Activated CD4-positive, CD25-positive, alpha-beta regulatory T cell treated with anti-CD3 and anti-CD28 coated beads, Interleukin-2, amount 50 U/mL, for 72 hours (primary cell): ENCODE measurements around the gene TP53I11.

ENCODE experiments used
- DNase-seq: peaks from one replicate; pipeline ENCODE4 v3.0.0; 2021

TP53I11 gene, protein sequence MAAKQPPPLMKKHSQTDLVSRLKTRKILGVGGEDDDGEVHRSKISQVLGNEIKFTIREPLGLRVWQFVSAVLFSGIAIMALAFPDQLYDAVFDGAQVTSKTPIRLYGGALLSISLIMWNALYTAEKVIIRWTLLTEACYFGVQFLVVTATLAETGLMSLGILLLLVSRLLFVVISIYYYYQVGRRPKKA

DNA sequence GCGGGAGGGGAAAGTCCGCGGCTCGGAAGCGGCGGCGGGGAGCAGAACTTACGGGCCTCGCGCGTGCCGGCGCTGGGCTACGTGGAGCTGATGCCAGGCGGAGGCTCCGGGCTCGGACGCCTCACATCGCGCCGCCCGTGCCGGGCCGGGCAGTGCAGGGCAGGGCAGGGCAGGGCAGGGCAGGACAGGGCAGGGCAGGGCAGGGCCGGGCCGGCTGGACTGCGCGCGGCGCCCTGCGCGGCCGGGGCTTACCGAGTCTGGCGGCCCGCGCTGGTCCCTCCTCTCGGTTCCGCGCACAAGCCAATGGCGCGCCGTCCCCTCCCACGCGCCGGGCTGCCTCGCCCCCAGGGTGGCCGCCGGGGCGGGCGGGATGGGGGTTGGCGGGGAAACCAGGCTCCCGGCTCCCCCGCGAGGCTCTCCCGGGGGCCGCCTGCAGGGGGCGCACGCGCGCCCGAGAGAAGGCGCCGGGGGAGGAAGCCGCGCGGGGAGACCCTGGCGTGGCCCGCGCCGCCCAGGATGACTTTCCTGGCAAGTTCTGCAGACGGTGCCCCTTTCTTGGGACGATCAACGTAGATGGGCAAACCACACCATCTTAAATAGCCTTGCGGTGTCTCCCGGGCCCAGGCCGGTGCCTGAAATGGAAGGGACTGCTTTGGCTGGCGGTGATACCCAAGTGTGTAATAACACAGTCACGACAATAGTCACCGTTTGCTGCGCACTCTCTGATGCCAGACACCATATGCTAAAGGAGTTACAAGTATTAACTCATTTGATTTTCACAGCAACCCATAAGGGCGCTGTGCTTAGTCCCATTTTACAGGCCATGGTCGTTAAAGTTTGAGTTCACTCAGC lies at the start of gene TP53I11:
Gene TP53I11 (minus strand): TSS at position 259 of the 852 bp plus-strand sequence. CDS start 12,548 bp downstream, outside the sequence.
- peak; percentile 73 for DNase-seq

DNA sequence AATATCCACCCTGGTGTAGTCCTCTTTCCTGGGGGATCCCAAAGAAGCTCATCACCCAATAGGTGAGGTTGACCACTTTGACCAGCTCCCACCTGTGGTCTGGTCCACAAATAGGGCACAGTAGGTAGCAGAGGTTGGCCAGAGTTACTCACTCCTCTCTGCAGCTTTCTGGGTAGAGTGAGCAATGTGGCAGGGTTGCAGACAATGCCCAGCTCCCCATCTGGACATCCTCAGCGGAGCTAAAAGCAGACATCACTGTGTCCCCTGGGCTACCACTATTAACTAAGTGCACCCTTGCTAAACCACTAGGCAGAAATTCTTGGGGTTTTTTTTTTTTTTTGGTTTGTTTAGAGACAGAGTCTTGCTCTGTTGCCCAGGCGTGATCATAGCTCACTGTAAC lies 48.4 kb upstream of the TP53I11 start:
- no peak for DNase-seq

DNA sequence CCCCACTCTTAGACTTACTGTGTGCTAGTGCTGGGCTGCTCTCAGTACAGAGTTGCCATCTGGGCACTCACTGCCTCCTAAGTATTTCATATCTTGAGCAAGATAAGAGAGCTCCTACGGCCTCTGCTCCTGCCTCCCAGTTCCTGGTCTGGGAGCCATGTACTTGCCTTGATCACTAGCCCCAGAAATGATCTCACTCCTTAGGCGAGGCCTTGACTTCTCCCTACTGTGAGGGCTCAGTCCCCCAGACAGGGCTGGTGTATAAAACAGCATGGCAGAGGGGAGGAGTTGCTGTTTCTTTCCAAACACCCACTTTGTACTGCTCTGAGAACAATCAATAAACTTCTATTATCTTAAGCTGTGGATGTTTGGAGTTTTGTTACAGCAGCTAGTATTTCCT lies 47.4 kb upstream of the TP53I11 start:
- DNase-seq: no peak

DNA sequence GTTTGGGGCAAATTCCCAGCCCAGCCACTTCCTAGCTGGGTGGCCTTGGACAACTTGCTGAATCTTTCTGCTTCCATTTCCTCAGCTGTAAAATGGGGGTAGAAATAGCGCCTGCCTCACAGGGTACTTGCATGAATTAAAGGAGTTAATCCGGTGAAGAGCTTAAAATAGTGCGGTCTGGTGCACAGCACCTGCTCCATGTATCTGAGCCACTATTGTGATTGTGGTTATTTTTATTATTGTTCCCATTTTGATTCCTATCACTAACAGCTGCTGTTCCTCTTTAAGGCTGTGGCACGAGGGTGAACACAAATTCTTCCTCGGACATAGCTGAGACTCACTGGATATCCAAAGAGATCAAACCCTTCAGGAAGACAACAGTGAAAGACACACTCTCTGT lies 46.9 kb upstream of the TP53I11 start:
- DNase-seq: no peak

DNA sequence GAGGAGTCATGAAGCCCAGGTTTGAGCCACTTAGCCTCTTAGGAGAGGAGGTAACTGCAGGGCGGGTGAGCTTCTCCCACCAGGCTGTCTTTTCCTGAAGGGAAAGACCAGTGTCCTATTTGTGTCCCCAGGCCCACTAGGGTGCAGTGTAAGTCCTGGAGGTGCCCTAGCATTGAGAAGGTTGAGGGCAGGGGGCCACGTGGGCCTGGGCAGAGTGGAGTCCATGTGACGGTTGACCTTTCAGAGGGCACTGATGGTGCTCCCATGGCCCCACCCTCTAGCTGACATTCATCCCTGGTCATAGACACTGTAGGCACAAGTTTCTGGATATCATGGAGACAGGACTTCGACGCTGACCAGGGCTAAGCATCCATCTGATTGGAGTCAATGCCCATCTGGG lies 44.1 kb upstream of the TP53I11 start:
- no peak for DNase-seq

DNA sequence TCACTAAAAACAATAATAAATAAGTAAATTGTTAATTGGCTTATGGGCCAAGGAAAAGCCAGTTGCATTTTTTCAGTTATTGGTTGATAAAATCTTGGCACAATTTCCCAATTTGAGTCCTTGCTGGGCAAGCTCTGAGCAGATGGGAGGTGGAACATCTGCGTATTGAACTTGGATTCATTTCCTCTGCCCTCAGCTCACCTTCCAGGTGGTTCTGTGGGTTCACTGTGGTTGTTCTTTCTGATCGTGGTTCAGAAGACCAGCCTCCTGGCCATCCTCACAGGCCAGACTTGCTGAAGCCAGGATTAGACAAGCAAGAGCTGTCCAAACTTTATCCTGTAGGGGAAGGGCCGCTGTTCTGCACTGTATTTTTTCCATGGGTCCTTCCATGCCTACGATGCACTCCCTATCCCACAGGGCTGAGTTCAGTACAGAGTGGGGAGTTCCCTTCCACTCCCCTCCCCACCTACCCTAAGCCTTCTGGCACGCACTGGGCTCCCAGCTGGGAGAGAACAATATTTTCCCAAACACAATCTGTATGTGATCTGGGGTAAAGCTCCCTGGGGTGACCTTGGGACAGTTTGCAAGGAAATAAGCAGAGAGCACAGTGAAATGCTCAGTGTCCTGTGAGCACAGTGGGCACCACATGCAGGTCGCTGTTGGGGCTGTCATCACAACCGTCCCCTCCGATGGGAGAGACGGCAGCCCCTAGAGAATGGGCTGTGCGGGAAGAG lies 43.5 kb upstream of the TP53I11 start:
- DNase-seq: no peak

DNA sequence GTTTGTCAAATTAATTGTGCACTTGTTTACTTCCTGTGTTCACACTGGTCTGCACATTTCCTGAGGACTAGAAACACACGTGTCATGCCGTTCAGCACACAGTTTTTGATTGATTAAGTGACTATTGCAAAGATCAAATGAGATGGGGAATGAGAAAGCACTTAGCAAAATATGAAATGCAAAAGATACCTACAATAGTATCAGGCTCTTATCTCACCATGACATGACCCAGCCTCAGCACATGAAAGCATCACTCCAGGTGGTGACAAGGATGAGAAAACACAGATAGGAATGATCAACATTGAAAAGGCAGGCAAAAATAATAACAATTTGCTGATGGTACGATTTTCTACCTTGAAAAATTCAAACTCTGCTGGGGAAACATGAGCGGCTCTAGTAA lies 42.1 kb upstream of the TP53I11 start:
- DNase-seq: no peak

DNA sequence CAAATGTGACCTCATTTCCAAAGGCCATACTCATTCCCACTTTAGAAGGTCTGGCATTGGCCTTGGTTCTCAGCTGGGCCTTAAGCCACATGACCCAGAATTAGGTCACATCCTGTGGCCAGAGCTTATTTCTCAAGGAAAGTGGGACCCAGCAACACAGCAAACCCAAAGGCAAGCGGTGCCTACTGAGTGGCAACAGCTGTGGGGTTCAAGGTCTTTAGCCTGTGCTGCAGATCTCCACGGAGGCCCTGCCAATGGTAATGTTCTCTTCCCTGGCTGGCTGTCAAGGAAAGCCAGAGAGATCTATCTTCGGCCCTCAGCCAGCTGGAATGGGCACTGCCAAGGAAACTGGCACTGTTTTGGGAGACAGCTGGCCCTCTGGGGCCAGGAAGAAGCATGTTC lies 41.5 kb upstream of the TP53I11 start:
- no peak for DNase-seq

DNA sequence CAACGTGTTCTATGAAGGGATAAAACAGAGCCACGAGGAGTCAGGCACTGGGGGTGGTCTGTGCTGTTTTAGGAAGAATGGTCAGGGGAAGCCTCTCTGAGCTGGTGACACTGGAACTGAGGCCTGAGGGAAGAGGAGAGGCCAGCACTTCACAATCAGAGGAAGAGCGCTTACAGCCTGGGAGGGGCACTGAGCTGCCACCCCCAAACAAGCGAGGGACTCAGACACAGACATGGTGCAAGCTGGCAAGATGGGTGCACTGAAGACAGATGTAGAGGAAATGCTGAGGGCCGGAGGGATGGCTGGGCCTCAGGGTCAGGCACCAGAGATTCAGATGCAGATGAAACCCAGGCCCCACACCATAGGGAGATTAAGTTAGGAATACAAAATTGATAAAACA lies 40.0 kb upstream of the TP53I11 start:
- DNase-seq: no peak

DNA sequence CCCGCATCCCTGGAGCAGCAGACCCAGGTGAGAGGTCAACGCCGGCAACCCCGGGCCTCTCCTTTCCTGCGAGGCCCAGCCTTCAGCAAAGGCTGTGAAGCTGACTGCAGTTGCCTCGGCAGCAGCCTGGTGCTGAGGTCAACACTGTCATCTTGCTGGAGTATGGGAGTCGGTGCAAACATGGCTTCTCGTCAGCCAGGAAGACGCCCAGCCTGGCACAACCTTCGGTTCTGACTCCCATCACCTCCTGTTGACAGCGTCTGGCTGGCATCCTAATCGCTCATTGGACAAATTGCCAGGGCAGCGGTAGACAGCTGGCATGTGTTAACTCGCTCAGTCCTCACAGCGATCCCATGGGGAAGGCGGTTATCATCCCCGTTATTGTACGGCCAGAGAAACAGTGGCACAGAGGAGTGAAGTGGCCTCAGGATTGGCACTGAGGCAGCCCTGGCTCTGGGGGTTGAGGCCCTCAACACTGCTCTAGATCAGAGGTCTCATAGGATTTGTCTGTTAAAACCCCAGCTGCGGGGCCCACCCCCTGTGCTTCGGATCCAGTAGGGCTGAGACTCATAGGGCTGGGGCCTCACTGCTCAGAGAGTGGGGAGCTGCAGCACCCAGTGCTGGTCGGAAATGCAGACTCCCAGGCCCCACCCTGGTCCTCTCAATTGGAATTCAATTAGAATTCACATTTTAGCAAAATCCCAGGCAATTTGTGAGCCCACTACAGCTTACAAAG lies 39.3 kb upstream of the TP53I11 start:
- no peak for DNase-seq

DNA sequence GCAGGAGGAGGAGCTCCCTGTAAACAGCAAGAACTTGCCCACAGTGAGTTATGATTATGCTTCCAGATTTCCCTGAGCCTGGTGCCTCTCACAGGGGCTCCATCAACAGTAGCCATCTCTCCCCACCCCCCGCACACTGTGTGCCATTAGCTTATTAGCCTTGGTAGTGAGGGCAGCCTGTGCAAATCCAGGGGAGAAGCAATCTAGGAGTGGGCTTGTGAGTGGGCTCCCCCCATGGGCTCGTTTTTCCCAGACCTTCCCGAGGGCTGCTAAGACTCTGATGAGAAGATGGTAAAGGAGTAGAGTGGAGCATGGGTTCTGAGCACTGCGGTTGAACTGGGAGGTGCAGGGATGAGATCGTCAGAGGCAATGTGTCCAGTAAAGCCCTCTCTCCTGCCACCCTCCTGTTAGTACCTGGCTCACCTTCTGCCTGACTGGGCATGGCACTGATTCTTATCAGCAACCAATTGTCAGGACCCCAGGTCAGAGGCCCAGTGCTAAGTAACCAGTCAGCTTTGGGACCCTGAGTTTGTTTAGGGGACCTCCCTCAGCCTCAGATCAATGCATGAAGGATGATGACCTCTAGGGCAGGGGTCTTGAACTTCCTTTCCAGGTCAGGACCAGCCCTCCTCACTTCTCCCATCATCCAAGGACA lies 38.4 kb upstream of the TP53I11 start:
- no peak for DNase-seq

DNA sequence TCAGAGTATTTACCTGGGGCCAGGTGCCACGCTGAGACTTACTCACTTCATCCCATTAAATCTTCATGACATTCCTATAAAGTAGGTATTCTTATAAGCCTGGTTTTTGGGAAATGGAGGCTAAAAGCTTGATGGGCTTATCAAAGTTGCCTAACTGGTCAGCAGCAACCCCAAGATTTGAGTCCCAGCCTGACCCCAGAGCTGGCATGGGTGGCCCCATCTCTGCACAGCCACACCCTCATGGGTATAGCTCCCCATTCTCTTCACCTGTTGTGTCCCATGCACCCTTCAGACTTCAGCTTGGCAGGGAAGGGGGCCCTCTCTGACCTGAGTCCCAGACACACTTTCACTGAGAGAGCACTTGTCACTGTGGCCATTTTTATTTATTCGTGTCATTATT lies 37.4 kb upstream of the TP53I11 start:
- DNase-seq: no peak

DNA sequence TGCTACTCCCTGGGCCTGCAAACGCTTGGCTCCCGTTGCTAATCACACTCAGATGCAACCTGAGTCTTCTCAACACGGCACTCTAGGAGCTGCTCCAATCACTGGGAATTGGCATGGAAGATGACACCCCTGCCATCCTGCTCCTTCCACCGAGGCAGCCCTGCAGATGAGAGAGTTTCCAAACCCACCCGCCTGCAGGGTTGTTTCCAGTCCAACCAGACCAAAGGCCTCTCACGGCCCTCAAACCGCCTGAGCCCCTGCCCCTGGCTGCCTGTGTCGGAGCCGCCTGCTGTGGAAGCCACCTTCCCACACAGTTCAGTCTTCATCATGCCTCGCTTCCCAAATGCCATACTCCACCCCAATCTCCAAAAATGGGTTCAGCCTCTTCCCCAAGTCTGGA lies 36.8 kb upstream of the TP53I11 start:
- DNase-seq: no peak

DNA sequence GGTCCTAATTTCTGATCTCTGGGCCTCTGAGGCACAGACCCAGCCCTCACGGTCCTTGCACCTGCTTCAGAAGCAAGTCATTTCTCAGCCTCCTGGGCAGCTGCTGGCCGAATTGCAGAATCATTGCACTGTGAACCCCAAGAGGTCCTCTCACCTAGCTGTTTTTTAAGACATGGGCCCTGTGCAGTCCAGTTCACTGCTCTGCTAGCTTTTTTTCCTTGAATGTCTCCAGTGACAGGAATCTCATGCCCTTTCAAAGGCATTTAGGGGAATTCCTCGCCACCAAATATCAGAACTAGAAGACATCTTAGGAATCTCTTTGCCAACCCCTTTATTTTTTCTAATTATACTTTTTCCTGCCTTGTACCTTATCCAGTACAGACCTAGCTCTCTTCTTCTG lies 35.6 kb upstream of the TP53I11 start:
- DNase-seq: no peak

DNA sequence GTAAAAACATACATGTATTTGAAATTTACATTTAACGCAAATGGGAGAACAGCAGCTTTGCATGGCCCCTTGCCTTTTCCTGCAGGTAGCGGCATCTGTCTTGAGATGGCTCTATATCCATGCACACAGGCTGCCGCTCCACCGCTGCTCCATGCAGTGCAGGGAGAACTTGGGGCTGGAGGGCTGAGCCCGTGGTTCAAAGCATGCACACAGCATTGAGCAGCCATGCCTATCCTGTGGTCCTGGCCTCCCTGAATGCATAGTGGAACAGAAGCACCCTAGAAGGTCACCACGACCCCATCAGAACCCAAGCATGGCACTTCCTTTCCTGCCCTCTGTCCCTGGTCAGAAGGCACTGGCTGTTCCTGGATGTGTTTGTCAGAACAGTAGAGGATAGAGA lies 35.0 kb upstream of the TP53I11 start:
- no peak for DNase-seq

DNA sequence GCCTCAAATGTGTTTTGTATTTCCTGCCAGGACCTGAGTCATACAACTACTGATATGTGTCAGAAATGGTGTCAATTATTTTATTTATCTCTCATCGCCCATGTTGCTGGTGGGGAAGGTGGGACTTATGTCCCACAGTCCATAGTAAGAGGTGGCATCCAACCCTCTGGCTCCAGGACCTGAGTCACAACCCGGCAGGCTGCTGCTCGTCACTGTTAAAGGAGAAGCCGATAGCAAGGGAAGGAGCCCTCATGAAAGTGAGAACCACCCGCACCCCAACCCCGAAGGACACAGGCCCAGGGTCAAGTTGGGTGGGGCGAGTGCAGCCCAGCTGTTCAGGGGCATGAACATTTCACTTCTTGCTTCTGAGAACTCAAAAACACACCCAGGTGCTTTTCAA lies 33.1 kb upstream of the TP53I11 start:
- no peak for DNase-seq

DNA sequence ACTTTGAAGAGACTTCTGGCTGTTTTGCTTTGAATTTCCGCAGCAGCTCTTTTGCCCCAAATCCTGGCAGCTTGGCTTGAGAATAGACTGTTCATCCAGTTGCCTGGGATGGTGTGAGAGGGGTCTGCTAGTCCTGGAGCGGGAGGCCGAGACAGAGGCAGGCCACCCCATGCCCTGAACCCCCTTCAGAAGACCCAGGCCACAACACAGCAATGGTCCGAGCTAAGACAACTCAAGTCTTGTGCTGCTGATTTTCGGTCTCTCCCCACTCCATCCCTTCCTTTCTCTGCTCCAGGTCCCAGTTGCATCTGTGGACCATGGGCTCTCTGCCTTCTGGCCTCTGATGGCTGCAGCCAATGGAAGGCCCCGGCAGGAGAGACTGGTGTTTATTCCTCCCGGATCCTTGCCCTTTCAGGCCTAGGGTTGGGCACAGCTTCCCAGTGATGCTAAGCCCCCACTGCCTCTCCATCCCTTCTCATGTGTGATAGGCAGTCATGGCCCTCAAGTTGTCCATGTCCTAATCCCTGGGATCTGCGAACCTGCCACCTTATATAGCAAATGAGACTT lies 31.9 kb upstream of the TP53I11 start:
- no peak for DNase-seq

DNA sequence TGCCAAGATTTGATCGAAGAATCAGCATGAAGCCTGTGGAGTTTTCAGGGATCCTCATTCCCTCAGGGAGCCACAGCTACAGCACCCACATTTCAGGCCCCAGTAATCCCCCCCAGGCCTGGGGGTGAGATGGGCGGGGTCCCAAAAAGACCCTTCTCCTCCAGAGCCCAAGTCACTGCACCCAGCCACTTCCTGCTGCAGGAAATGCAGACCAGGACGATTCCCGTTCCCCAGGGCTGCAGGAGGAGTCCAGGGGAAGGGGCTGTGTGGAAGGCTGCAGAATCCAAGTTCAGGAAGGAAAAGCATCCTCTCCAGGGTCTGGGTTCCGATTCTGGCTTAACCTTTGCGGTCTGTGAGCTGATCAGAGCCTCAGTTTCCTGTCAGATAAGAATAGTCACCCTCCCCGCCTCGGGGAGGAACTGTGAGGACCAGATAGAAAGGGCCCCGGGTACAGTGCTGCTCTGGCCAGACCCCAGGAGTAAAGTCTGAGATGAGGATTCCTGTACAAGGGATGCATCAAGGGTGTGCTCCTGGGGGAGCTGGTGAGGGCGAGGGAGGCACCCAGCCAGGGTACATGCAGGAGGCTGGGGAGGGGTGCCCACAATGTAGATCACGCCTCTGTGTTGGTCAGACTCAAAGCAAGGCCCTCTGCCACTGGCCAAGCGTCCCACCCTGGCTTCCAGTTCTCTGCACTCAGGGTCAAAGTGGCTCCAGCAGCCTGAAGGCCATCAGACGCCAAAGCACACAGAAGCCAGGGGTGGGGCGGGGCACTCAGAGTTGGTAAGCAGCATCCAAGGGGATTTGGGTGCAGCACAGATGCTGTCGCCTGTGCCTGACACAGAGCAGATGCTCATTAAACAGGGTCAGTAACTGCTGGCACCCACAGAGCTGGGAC lies 30.1 kb upstream of the TP53I11 start:
- DNase-seq: no peak

DNA sequence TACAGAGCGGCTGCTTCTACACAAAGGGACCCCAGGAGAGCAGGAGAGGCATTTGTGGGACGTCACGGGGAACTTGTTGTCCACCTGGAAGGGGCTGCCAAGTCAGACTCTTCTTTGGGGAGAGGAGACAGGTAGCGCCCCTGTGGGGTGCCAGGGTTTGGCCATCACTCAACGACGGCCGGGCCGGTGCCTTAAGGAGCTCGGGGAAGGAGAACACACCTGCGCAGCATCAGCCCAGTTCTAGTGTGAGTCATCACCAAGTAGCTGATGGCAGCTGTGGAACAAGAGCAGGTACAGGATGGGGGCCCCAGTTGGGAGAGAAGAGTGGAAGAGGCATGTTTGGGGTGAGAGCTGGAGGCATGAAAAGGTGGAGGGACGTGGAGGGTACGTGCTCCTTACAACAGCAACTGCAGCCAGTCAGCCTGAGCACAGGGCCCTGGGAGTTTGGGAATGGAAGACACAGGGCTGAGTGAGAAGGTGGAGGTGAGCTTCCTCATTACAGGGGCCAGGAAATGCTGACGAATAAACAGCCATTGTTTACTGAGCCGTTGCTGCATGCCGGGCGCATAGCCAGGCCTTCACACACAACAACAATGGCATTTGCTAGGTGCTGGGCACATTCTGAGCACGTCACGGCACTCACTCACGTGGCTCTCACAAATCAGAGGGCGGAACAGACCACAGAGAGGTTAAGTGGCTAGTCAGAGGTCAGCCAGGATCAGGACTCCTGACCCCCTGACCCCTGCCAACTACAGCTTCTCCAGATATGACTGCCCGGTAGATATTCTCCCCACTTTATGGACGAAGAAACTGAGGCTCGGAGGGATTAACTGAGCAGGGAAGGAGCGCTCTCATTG lies 29.1 kb upstream of the TP53I11 start:
- DNase-seq: no peak

DNA sequence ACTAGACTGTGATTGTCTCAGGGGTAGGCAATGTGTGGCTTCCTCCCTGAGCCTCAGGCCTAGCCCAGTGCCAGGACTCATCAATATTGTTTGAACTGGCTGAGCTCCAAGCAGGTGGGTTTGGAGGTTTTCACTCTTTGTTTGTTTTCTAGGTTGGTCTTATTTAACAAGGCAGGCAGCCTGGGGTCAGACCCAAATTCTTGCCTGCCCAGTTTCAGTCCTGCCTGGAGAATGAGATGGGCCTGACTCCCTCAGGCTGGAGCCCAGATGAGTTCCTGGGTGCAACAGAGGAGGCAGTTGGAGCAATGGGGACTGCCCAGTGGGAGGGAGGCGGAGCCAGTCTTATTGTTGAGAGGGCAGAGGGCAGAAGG lies 28.3 kb upstream of the TP53I11 start:
- no peak for DNase-seq
